Measurements from ENCODE around the gene GNLY.

The GNLY gene

GRCh38 chr2:85747441-85747840 is 53.3 kb downstream of the GNLY start:
- H3K4me3 ChIP-seq (ENCODE audit: low read depth, low read length): no peak overlapping the region
- TF ChIP-seq CTCF (IDR thresholded peaks at IDR 0.05; ENCODE audit: control insufficient read depth, extremely low read depth, insufficient read depth): no peak
- DNase-seq (ENCODE audit: low read depth): no peak

GRCh38 chr2:85748039-85748734 is 54.0 kb downstream of the GNLY start:
- no peak for DNase-seq (ENCODE audit: low read depth)
- TF ChIP-seq CTCF (IDR thresholded peaks at IDR 0.05; ENCODE audit: control insufficient read depth, extremely low read depth, insufficient read depth): no peak
- H3K4me3 ChIP-seq (ENCODE audit: low read depth, low read length): no peak overlapping the region
